ENCODE data around the gene HEXIM1.

The HEXIM1 gene

GRCh38 chr17:45175759-45176115, 27.5 kb downstream of the HEXIM1 start:
- Histone ChIP-seq H3K9ac (no peak overlapping the region), H3K27ac (no peak overlapping the region), H3K79me2 (ENCODE audit: insufficient read depth, low read depth) (no peaks in the 10 kb centered on the region), H3K36me3 (ENCODE audit: insufficient read depth) (no peaks in the 10 kb centered on the region), H4K20me1 (ENCODE audit: insufficient read depth) (no peaks in the 10 kb centered on the region), H3K4me1 (ENCODE audit: low read depth, poor library complexity, severe bottlenecking) (peaks cover 26% of the 10 kb centered on the region), H3K4me2 (no peak overlapping the region), H2AFZ (ENCODE audit: low read depth) (no peak overlapping the region; the same call in 1 of the 2 replicates), H3K27me3 (ENCODE audit: insufficient read depth, low read depth) (no peaks in the 10 kb centered on the region), H3K4me3 (IDR thresholded peaks at IDR 0.05; ENCODE audit: insufficient read depth, low read depth, low read length) (no peak overlapping the region)
- TF ChIP-seq, protein P1, sequence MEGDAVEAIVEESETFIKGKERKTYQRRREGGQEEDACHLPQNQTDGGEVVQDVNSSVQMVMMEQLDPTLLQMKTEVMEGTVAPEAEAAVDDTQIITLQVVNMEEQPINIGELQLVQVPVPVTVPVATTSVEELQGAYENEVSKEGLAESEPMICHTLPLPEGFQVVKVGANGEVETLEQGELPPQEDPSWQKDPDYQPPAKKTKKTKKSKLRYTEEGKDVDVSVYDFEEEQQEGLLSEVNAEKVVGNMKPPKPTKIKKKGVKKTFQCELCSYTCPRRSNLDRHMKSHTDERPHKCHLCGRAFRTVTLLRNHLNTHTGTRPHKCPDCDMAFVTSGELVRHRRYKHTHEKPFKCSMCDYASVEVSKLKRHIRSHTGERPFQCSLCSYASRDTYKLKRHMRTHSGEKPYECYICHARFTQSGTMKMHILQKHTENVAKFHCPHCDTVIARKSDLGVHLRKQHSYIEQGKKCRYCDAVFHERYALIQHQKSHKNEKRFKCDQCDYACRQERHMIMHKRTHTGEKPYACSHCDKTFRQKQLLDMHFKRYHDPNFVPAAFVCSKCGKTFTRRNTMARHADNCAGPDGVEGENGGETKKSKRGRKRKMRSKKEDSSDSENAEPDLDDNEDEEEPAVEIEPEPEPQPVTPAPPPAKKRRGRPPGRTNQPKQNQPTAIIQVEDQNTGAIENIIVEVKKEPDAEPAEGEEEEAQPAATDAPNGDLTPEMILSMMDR (conservative IDR thresholded peaks at IDR 0.05; ENCODE audit: low read depth, low read length), result no peak

DNA sequence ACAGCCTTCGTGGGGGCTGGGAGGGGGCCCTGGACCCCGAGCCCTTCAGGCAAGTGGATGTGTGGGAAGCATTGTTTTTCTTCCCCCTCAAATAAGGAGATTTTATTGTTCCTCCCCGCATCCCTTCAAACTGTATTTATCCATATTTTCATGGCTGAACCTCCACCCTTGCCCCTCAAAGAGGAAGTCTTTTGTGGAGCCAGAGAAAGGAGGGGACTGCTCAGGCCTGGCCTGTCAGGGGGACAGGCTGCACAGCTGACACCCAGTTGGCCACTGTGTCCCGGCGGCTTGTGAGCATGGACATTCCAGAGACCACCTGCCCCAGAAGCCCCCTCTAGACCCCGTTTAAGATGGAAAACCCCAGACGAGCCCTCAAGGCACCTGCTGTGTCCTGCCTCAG, 29.3 kb downstream of the HEXIM1 start:
- H3K4me2 ChIP-seq, result no peak overlapping the region

GRCh38 chr17:45184144-45184543, 35.9 kb downstream of the HEXIM1 start:
- Histone ChIP-seq H2AFZ (ENCODE audit: low read depth) (no peak overlapping the region), H3K36me3 (ENCODE audit: insufficient read depth) (no peaks in the 10 kb centered on the region), H3K79me2 (ENCODE audit: insufficient read depth, low read depth) (no peaks in the 10 kb centered on the region), H3K9ac (no peak overlapping the region), H4K20me1 (ENCODE audit: insufficient read depth) (no peaks in the 10 kb centered on the region), H3K27ac (no peak overlapping the region), H3K27me3 (ENCODE audit: insufficient read depth, low read depth) (no peaks in the 10 kb centered on the region), H3K4me3 (IDR thresholded peaks at IDR 0.05; ENCODE audit: insufficient read depth, low read depth, low read length) (no peak overlapping the region), H3K4me2 (no peak overlapping the region), H3K4me1 (ENCODE audit: low read depth, poor library complexity, severe bottlenecking) (no peaks in the 10 kb centered on the region)
- TF ChIP-seq, protein P1 (conservative IDR thresholded peaks at IDR 0.05; ENCODE audit: low read depth, low read length), result no peak

More for the DNA sequence above, 29.3 kb downstream of the HEXIM1 start:
- H3K9ac ChIP-seq, result no peak overlapping the region
- no peak overlapping the region for H3K27ac ChIP-seq
- H3K79me2 ChIP-seq (ENCODE audit: insufficient read depth, low read depth), result no peaks in the 10 kb centered on the region
- TF ChIP-seq, protein P1 (conservative IDR thresholded peaks at IDR 0.05; ENCODE audit: low read depth, low read length), result no peak
- H4K20me1 ChIP-seq (ENCODE audit: insufficient read depth), result no peaks in the 10 kb centered on the region
- peaks cover 12% of the 10 kb centered on the region for H3K4me1 ChIP-seq (ENCODE audit: low read depth, poor library complexity, severe bottlenecking)
- H2AFZ ChIP-seq (ENCODE audit: low read depth), result no peak overlapping the region
- no peaks in the 10 kb centered on the region for H3K27me3 ChIP-seq (ENCODE audit: insufficient read depth, low read depth)
- H3K4me3 ChIP-seq (IDR thresholded peaks at IDR 0.05; ENCODE audit: insufficient read depth, low read depth, low read length), result no peak overlapping the region
- no peaks in the 10 kb centered on the region for H3K36me3 ChIP-seq (ENCODE audit: insufficient read depth)

DNA sequence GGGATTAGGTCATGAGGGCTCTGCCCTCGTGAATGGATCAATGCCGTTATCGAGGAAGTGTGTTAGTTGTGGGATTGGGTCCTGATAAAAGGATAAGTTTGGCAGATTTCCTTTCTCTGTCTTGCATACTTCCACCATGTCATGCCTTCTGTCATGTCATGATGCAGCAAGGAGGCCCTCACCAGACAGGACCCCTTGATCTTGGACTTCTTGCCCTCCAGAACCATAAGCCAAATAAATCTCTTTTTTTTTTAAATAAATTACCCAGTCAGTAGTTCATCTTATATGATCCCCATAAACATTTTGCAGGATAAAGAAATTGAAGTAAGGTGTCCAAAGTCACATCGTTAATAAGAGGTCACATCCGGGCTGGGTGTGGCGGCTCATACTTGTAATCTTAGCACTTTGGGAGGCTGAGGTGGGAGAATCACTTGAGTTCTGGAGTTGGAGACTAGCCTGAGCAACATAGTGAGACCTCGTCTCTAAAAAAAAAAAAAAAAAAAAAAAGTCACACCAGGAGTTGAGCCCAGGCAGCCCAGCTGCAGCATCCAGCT, 38.6 kb downstream of the HEXIM1 start:
- TF ChIP-seq, protein P1 (conservative IDR thresholded peaks at IDR 0.05; ENCODE audit: low read depth, low read length), result no peak
- Histone ChIP-seq H4K20me1 (ENCODE audit: insufficient read depth) (no peaks in the 10 kb centered on the region), H3K4me3 (IDR thresholded peaks at IDR 0.05; ENCODE audit: insufficient read depth, low read depth, low read length) (no peak overlapping the region), H3K27me3 (ENCODE audit: insufficient read depth, low read depth) (no peaks in the 10 kb centered on the region), H3K36me3 (ENCODE audit: insufficient read depth) (no peaks in the 10 kb centered on the region), H3K27ac (no peak overlapping the region), H2AFZ (ENCODE audit: low read depth) (no peak overlapping the region), H3K9ac (no peak overlapping the region), H3K79me2 (ENCODE audit: insufficient read depth, low read depth) (no peaks in the 10 kb centered on the region), H3K4me2 (no peak overlapping the region), H3K4me1 (ENCODE audit: low read depth, poor library complexity, severe bottlenecking) (no peaks in the 10 kb centered on the region)
